NCI-H345 treated with DMSO at 0.1 percent for 48 hours (cell line): ENCODE results near the gene SPNS3.

Source experiments
- DNase-seq: peaks from one replicate; lab custom pipeline; 2025; ENCODE audit not compliant: unreplicated experiment; lab: John Stamatoyannopoulos, UW

SPNS3 gene

DNA sequence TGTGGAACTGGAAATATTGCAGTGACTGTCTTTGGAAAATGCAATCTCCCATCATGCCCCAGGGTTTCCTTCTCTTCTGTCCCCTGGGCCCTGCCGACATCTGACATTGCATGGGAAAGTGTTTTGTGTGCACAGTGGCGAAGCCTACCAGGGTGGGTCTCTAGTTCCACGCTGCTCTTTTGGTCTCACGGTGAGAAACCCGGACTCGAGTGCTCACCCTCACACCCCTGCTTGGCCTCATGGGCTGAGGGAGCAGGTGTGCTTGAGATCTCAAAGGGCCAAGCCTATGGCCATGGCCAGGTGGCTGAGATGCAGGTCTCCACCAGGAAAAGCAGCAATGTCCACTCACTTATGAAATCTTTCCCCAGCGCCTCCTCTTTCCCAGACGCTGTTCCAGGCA lies 32.0 kb downstream of the SPNS3 start:
- DNase-seq = no peak

DNA sequence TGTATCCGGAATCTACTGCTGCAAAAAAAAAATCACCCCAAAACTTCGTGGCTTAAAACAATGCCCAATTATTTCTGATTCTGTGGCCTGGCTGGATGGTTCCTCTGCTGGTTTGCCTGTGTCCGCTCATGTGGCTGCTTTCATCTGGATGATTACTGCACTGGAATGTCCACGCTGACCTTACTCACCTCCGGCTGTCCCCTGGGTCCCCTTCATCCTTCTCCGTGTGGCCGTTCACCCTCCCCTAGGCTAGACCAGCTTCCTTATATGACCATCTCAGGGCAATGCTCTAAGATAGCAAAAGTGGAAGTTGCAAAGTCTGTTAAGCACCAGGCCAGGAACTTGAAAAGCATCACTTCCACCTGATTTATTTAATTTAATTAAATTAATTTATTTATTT lies 33.5 kb downstream of the SPNS3 start:
- DNase-seq = no peak

DNA sequence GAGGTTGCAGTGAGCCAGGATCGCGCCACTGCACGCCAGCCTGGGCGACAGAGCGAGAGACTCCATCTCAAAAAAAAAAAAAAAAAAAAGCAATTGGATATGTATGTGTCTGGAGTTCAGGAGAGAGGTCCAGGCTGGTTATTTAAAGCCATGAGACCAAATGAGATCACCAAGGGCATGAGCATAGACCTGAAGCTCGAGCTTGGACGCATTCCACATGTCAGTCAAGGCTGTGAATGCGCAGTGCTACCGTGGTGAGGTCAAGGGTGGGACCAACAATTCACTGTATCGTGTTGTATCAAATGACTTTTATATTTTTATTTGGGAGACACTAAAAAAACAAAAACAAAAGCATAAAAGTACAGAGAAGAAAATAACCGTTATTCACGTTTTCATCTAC lies 35.8 kb downstream of the SPNS3 start:
- DNase-seq = no peak

DNA sequence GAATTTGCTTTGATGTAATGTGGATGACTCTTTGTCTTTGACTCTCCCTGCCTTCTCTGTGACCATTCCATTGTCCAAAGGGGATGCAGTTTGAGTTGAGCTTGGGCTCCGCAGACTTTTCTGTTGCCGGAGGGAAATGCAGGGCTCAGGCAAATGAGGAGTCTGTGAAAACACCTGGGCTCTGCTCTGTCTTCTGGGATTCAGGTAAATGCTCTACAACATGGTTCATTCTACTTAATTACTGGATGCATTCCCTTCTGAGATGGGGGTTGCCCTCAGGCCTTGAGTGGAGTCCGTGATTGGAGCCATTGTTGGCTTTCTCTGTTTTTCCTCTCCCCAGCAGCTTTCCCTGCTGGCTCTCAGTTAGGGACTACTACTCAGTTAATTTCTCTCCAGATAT lies 38.5 kb downstream of the SPNS3 start:
- DNase-seq = no peak

DNA sequence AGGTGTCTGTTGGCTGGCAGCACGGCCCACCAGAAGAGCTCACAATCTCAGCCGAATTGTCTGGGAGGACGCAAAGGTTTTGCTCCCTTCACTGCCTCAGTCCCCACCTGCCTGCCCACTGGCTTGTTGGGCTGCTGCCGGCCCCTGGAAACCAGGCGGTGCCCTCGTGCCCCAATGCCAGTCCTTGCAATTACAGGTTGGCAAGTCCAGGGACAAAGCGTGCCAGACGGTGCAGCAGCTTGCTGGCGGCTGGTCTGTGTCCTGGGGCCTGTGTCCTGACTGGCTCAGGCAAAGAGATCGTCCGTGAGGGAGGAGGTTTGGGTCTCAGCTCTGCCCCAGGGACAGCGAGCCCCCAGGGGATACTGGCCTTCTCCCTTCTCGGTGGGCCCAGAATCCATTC lies 40.4 kb downstream of the SPNS3 start:
- no peak for DNase-seq

DNA sequence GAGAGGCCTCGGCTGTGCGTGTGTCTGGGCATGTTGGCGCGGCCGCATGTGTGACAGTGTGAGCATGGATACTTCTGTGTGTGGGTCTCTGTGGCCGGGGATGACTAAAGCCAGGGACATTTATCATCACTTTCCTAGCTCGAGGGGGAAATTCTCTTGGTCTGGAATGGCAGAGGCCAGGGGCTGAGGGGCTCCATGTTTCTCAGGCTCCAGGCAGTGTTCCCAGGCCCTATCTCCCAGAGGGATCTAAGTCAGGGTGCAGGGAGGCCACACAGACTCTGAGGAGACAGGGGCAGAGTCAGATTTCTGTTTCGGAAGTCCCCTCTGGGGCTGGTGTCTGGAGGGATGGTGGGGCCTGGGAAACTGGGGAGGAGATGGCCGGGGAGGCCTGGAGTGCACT lies 41.3 kb downstream of the SPNS3 start:
- DNase-seq = no peak

DNA sequence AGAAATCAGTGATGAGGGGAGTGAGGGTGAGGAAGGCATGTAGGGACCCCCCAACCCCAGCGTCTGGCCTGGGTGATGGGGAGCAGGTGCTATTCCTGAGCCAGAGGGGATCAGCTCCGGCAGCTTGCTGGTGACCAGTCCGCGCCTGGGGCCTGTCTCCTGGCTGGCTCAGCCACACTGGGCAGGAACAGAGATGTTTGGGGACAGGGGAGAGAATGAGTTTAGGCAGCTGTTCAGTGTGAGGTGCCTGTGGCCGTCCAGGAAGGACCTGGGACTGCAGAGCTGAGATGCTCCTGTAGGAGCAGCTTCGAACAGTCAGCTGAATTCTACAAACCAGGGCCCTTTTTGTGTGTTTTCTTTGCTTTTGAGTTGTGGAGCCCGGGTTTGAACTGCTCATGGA lies 41.7 kb downstream of the SPNS3 start:
- no peak for DNase-seq

DNA sequence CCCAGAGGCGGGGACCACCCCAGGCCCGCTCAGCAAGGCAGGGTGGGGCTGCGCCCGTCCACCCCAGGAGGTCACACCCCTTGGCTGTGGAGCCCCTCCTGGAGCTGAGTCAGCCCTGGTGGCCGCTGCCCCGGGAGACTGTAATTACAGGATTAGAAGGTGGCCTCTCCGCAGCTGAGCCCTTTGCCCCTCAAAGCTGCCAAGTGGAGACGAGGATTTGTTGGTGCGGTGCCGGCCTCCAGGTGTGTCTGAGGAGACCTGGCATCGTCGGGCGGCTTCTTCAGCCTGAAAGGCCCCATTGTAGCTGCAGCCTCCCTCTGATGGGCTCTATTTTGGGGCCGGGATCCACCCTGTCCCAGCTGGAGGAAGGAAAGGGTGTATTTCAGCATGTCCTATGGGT lies 42.3 kb downstream of the SPNS3 start:
- no peak for DNase-seq

DNA sequence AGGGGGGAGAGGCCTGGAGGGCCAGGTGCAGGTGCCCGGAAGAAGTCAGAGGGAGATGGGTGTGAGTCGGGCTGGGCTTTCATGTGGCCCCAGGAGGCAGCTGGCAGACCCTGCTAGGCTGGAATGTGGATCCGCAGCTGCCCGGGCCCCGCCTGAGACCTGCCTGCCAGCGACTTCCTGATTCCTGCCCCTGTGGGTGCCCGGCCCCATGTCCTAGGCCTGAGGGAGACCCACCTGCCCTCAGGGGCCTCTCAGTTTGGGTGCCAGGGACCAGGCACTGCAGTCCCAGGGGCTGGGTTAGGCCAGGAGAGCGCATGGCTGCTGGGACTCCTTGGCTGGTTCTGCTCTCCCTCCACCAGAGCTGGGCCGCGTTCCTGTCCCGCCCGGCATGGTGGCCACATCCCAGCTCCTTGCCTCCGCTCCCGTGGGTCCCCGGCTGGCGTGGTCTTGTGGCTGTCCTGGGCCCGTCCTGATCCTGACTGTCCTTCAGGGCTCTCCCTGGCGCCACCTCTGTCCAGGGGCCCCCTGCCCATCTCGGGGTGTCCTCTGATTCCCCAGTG lies 42.9 kb downstream of the SPNS3 start:
- DNase-seq = no peak

DNA sequence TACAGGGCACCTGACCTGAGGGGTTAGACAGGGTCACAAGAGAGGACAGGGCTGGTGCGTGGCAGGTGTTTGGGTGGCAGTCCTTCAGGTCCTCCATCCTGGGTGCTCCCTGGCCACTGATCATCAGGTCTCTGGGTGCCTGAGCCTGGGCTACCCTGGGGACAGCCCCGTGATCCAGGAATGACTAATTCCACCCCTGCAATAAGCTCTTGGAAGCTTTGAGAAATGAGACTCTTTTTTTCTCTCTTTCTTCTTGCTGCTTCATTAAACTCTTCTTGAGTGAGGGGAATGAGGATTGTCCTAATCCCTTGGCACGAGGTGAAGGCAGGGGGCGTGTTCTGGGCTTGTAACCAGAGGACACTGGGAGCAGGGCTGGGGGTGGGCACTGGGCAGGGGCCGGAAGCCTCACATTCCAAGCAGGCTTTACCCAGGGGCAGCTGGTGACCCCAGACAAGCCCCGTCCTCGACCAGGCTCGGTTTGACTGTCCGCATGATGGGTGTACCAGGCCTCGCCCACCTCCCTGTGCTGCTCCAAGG lies 43.6 kb downstream of the SPNS3 start:
- DNase-seq = no peak

DNA sequence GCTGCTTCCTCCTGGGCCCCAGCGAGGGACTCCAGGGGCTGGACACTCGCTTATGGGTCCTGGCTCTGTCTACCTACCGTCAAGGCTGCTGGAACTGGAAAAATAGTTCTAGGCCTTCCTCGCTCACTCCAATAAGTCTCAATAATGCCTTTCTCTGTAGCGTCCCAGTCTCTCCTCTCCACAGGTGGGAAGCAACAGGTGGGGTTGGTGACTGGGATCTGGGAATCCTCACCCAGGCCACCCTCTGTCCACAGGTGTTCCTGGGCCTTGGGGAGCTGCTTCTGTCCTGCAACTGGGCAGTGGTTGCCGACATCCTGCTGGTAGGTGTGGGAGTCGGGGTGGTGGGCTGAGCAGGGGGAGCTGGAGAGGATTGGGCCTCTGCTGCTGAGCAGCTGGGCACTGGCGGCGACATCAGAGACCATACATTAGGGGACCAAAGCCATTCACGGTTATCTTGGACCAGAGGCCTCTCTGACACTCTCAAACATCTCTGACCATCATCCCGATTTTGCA lies 44.6 kb downstream of the SPNS3 start:
- no peak for DNase-seq

DNA sequence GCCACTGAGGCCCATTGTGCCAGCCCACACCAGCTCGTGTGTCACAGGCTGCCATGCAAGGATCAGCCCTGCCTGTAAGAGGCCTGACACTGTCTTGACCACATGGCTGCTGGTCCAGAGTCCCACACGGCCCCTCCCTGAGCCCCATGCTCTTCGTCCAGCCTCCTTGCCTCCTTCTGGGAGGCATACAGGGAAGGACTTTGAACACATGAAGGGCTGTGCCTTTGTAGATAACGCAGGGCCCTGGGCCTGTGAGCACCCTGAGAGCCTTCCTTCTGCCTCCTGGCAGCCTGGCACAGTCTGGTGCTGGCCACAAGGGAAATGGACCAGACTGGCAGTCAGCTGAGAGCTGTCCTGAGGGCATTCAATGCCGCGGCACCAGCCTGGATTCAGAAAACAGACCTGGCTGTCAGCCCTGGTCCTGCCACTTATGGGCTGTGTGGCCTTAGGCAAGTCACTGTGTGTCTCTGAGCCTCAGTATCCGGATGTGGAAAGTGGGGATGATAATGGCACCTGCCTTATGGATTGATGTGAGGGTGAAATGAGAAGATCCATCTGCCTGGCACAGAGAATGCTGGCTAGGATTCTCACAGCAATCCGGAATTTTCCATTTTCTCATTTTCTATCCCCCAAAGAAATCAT lies 45.7 kb downstream of the SPNS3 start:
- no peak for DNase-seq

DNA sequence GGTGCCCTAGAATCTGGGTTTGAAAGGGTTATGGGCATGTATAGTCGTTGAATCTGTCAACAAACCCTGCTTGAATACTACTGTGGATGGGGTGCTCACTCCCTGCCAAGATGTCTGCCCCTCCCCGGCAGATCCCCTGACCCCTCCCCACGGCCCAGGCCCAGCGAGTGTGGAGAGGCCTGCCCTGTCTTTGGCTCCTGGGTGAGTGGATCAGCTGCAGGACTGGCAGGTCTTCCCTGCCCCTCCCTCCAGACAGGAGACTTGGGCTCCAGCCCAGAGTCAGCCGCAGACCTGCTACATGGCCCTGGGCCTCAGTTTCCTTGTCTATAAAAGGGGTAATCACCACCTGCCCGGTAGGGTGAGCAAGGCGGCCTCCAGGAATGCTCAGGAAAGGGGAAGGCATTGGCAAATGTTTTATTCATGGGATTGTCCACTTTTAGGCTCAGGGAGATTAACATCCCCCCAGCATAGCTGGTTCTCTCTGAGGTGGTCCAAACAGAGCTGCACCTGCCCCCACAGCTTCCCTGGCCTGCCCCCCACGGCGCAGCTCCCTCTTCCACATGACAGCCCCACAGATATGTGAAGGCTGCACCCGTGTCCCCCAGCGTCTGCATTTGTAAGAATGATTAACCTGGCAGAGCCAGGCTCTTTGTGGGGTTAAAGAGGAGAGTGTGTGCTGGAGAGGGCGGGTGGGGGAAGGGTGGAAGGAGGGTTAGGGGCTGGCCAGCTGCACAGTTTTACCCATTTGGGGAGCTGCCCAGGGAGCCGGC lies 46.4 kb downstream of the SPNS3 start:
- no peak for DNase-seq

DNA sequence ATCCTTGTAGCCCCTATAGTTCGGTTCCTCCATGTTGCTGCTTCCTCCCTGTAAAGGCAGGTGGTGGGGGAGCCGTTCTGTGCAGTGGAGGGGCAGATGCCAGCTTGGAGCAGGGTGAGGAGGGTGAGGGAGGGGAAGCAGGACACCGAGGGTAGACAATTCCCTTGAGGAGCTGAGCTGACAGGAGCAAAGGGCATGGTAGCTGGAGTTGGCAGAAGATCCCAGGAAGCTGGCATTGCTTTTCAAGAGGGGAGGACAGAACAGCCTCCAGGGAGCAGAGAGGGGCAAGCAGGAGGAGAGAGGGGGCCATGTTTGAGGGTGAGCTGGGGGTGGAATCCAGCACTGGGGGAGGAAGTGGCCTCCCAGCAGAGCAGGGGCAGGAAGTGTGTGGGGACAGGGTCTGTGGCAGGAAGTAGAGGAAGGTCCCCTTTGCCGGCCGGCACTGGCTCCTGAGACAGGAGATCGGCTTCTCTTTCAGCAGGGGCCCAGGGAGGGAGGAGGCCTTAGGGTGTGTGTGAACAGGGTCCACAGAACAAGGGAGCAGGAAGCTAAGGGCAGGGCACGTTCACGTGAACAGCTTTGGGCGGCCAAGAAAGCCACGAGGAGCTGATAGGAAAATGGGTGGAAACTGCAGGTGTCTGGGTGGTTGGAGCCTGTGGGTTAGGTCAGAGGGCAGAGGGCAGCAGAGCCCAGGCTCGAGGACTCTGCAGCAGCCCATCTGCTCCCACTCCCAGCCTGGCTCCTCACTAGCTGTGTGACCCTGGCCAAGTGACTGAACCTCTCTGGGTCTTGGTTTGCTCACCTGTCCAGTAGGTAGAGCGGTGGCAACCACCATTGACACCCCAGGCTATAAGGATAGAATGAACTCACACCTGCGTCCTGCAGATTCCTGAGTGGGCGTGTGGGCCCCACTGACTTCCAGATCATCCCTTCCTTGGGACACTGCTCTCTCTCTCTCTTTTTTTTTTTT lies 47.5 kb downstream of the SPNS3 start:
- no peak for DNase-seq

DNA sequence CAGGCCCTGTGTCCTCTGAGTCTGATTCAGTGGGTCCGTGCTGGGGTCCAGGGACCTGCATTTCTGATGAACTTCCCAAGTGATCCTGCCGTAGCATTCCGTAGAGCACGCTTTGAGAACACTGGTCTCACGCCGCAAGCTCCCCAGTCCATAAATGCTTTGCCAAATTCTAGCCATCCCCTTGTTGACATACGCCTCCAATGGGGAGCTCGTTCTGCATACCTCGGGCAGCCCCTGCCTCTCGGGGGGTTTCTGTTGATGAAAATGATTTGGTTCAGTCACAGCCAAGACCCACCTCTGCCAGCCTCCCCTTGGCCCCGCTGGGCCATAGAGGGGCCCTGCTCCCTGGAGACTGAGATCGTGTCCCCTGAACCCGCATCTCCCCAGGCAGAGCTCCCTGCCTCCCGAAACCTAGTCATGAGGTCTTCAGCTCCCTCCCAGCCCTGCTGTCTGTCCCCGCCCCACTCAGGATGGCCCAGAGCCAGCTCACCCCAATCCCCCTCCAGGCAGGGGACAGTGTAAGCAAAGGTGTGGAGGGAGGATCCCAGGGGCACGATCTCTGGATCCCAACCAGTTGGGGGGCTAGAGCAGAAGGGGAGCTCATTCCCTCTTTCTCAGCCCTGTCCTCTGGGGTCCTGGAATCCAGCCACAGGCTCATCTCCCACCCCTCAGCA lies 48.7 kb downstream of the SPNS3 start:
- DNase-seq = no peak

DNA sequence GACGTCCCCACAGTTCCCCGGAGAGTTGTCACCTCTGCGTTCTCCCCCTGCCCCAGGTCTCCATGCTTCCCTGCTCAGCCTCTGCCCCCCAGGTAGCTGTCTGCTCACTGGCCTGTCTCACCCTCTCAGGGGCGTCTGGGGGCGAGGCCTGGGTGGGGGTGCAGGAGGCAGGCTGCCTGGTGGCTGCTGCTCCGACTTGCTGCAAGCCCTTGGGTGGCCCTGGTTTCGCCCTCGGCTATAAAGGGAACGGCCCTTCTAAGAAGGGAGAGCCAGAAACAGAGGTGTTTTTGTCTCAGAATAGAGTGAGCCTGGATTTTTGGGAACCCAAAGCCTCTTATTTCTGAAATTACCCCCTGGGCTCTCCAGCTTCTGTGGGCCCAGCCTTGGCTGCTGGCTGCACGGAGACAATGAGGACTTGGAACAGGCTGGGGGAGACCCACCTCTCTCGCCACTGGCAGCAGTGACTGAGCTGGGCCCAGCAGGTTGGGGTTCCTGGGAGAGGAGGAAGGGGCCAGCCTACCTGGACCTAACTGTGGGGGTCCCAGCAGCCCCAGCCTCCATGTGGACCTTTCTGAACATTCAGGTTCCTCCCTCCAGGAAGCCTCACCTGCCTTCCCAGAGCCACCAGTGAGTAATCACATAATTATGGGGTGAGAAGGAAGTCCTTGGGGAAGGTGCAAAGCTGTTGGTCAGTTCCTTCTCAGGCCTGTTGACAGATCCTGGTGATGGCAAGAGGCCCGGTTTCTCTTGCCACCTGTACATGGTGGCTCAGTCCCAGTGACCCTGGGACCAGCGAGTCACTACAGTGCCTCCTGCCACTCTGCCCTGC lies 49.5 kb downstream of the SPNS3 start:
- DNase-seq = no peak

DNA sequence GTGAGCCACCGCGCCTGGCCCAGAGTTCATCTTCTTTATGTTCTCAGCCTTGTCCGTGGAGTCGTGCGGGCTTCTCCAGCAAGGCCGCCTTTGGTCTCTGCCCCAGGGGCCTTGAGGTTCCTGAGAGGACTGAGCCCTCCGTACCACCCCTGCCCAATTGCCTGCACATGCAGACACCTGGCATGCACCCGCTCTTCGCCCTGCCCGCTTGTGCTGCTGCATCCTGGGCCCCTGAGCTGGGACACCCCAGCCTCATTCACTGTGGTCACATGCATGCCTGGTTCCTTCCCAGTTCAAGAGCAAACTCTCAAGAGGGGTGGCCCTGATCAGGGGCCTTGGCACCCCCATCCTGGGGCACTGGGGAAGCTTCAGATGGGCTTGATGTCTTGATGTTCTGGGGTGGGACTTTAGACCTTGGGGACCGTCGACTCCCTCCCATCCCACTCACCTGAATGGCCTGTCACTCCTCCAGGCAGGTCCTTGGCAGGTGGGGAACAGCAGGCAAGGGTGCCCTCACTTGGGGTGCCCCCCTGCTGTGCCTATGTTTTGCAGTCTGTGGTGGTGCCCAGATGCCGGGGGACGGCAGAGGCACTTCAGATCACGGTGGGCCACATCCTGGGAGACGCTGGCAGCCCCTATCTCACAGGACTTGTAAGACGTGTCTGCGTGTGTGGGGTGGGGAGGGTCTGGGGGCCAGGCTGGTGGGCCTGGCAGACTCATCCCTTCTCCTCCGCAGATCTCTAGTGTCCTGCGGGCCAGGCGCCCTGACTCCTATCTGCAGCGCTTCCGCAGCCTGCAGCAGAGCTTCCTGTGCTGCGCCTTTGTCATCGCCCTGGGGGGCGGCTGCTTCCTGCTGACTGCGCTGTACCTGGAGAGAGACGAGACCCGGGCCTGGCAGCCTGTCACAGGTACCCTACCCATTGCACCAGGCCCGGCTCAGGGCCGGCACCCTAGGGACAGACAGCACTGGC lies 52.2 kb downstream of the SPNS3 start:
- no peak for DNase-seq

DNA sequence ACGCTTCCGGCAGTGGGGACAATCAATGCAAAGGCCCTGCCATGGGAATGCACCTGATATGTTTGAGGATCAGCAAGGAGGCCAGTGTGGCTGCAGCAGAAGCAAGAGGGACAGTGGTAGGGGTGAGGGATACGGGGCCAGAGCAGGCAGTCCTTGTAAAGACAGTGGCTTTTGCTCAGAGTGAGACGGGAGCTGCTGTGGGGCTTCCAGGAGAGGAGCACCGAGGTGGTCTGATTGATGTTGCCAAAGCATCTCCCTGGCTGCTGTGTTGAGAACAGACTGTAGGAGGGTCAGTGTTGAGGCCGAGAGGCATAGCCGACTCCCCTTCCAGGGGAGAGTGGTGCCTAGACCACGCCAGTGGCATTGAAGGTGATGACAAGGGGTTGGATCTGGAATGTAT lies 53.6 kb downstream of the SPNS3 start:
- no peak for DNase-seq
